Smooth muscle cell (in vitro differentiated cells): ENCODE measurements around the gene AMHR2. TPM values are rescaled to one million over a fixed set of nuclear protein-coding genes. Genes with fewer than 3 reads are reported as not detected.
"Not testable (repeated sequence)": the region's sequence is repeated elsewhere in the genome, so short reads cannot be mapped to it uniquely, and the experiment has no call there.

Source experiments
- DNase-seq: peaks from one replicate; lab custom pipeline; 2025; ENCODE audit not compliant: unreplicated experiment; lab: John Stamatoyannopoulos, UW
- H2AFZ ChIP-seq: fragments of 200-600 bp; sonication (generic); 2 replicates; pipeline ENCODE4 v1.6.0; 2016; ENCODE audit warnings: antibody characterized with exemption, low read depth, mild to moderate bottlenecking
- H3F3A ChIP-seq: fragments of 200-600 bp; sonication (generic); 2 replicates; pipeline ENCODE4 v1.6.0; 2017; ENCODE audit warnings: antibody characterized with exemption, low read depth
- H3K27ac ChIP-seq: fragments of 200-600 bp; sonication (generic); 2 replicates; pipeline ENCODE4 v1.5.1; 2016; ENCODE audit warnings: low read depth, mild to moderate bottlenecking
- H3K27me3 ChIP-seq: fragments of 200-600 bp; sonication (generic); 2 replicates; pipeline ENCODE4 v1.6.1; 2016; ENCODE audit warnings: low read depth, mild to moderate bottlenecking
- H3K36me3 ChIP-seq: fragments of 200-600 bp; sonication (generic); 2 replicates; pipeline ENCODE4 v1.5.1; 2016; ENCODE audit warnings: low read depth
- H3K4me1 ChIP-seq: fragments of 200-600 bp; sonication (generic); 2 replicates; pipeline ENCODE4 v1.5.1; 2016; ENCODE audit warnings: low read depth
- H3K4me2 ChIP-seq: fragments of 200-600 bp; sonication (generic); 2 replicates; pipeline ENCODE4 v1.6.0; 2016; ENCODE audit warnings: mild to moderate bottlenecking
- H3K4me3 ChIP-seq: fragments of 200-600 bp; sonication (generic); 2 replicates; pipeline ENCODE4 v1.5.1; 2016; ENCODE audit warnings: mild to moderate bottlenecking
- H3K79me2 ChIP-seq: fragments of 200-600 bp; sonication (generic); 2 replicates; pipeline ENCODE4 v1.6.0; 2016; ENCODE audit warnings: low read depth, mild to moderate bottlenecking
- H3K9ac ChIP-seq: fragments of 200-600 bp; sonication (generic); 2 replicates; pipeline ENCODE4 v1.6.0; 2016; ENCODE audit warnings: low read depth
- H3K9me3 ChIP-seq: fragments of 200-600 bp; sonication (generic); replicated peaks from 2 replicates; pipeline ENCODE4 v1.5.1; 2016; ENCODE audit warnings: low read depth
- H4K20me1 ChIP-seq: fragments of 200-600 bp; sonication (generic); 2 replicates; pipeline ENCODE4 v1.6.0; 2016; ENCODE audit warnings: low read depth
- WGBS: methylation state at CpG from one replicate; pipeline ENCODE4 v1.1.7; 2016; ENCODE audit warnings: low lambda C conversion rate; 5-methylcytosine and 5-hydroxymethylcytosine counted together
- polyA plus RNA-seq: library from polyadenylated mRNA; unstranded; fragments of >200 nt; fragmentation: Nextera tagmentation; extraction: Ambion mirVana; gene quantifications from 2 replicates; pipeline ENCODE4 v1.2.1, GENCODE V29; 2016
- total RNA-seq: library from RNA; depleted of rRNA; stranded (reverse); fragments of >200 nt; gene quantifications from 2 replicates; pipeline ENCODE4 v1.2.3, GENCODE V29; 2014
- TF ChIP-seq, protein P1 (sequence below): fragments of 200-600 bp; sonication (generic); IDR thresholded peaks from 2 replicates; pipeline ENCODE4 v1.5.1; 2017; ENCODE audit warnings: borderline replicate concordance, mild to moderate bottlenecking, antibody characterized with exemption; ENCODE audit not compliant: insufficient read depth, poor library complexity, severe bottlenecking

The AMHR2 gene
- total and polyA plus RNA-seq, 2 experiments from 2014 or later: 0.49 TPM; not detected in 1

DNA sequence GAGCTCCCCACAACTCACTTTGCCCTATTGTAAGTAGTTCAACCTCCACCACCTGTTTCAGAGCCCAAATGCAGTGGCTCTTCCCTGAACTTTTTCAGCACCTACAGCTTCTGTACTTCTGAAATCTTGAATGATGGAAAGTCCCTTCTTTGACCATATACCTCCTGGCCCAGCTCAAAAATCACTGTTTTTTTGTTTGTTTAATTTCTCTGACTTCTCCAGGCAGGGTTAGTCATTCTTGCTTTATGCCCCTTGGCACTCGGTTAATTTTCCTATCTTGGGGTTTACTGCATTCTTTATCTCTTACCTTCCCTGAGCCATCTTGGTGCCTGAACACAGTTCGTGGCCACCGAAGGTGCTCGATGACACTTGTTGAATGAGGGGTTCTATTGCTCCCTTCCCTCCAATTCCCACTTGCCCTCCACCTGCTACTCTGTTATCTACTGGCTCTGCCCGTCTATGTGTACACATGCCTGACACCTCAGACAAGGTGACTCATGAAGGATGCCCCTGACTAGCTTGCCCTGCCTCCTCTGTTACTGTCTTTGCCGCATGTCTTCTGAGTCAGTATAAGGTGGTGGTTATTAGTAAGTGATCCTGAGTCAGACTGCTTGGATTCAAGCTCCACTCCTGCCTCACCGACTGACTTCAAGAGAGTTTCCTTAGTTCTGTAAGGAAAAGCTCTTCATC lies 4.4 kb downstream of the AMHR2 start:
- Histone ChIP-seq H3K27ac (no peak overlapping the region), H3K9ac (no peak overlapping the region), H3F3A (no peaks in the 10 kb centered on the region), H3K4me2 (no peak overlapping the region), H3K36me3 (no peaks in the 10 kb centered on the region), H2AFZ (no peak overlapping the region), H3K9me3 (no peaks in the 10 kb centered on the region), H3K4me3 (no peak overlapping the region), H3K4me1 (peaks cover 5% of the 10 kb centered on the region), H4K20me1 (no peaks in the 10 kb centered on the region), H3K27me3 (no peaks in the 10 kb centered on the region), H3K79me2 (no peaks in the 10 kb centered on the region)
- TF ChIP-seq, protein P1, sequence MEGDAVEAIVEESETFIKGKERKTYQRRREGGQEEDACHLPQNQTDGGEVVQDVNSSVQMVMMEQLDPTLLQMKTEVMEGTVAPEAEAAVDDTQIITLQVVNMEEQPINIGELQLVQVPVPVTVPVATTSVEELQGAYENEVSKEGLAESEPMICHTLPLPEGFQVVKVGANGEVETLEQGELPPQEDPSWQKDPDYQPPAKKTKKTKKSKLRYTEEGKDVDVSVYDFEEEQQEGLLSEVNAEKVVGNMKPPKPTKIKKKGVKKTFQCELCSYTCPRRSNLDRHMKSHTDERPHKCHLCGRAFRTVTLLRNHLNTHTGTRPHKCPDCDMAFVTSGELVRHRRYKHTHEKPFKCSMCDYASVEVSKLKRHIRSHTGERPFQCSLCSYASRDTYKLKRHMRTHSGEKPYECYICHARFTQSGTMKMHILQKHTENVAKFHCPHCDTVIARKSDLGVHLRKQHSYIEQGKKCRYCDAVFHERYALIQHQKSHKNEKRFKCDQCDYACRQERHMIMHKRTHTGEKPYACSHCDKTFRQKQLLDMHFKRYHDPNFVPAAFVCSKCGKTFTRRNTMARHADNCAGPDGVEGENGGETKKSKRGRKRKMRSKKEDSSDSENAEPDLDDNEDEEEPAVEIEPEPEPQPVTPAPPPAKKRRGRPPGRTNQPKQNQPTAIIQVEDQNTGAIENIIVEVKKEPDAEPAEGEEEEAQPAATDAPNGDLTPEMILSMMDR: no peak
- DNase-seq: no peak
- 62% methylated on average over 7 of the region's 7 CpGs for WGBS

GRCh38 chr12:53428741-53429140 lies 5.1 kb downstream of the AMHR2 start:
- H3K27ac ChIP-seq: no peak overlapping the region
- peaks cover 5% of the 10 kb centered on the region for H3K4me1 ChIP-seq
- TF ChIP-seq, protein P1: no peak
- no peaks in the 10 kb centered on the region for H3K27me3 ChIP-seq
- no peak overlapping the region for H3K4me3 ChIP-seq
- no peak for DNase-seq
- no peaks in the 10 kb centered on the region for H3K9me3 ChIP-seq
- H2AFZ ChIP-seq: no peak overlapping the region
- no peak overlapping the region for H3K4me2 ChIP-seq
- H3K36me3 ChIP-seq: no peaks in the 10 kb centered on the region
- WGBS: 95% methylated on average over 7 of the region's 7 CpGs
- H3K9ac ChIP-seq: no peak overlapping the region
- no peaks in the 10 kb centered on the region for H3K79me2 ChIP-seq
- no peaks in the 10 kb centered on the region for H4K20me1 ChIP-seq
- H3F3A ChIP-seq: no peaks in the 10 kb centered on the region

- no peak overlapping the region for H3K27ac ChIP-seq
- H3K4me3 ChIP-seq: no peak overlapping the region
- no peak for DNase-seq
- TF ChIP-seq, protein P1: no peak
- H3K36me3 ChIP-seq: no peaks in the 10 kb centered on the region
- H3K4me1 ChIP-seq: no peaks in the 10 kb centered on the region
- no peak overlapping the region for H3K9ac ChIP-seq
- H3K4me2 ChIP-seq: no peak overlapping the region
- no peaks in the 10 kb centered on the region for H4K20me1 ChIP-seq
- H3K79me2 ChIP-seq: no peaks in the 10 kb centered on the region
- no peaks in the 10 kb centered on the region for H3K9me3 ChIP-seq
- 93% methylated on average over 5 of the region's 5 CpGs for WGBS
- no peaks in the 10 kb centered on the region for H3K27me3 ChIP-seq
- H2AFZ ChIP-seq: no peak overlapping the region
- no peaks in the 10 kb centered on the region for H3F3A ChIP-seq
Observed at GRCh38 chr12:53430116-53430515, 6.5 kb downstream of the AMHR2 start.

DNA sequence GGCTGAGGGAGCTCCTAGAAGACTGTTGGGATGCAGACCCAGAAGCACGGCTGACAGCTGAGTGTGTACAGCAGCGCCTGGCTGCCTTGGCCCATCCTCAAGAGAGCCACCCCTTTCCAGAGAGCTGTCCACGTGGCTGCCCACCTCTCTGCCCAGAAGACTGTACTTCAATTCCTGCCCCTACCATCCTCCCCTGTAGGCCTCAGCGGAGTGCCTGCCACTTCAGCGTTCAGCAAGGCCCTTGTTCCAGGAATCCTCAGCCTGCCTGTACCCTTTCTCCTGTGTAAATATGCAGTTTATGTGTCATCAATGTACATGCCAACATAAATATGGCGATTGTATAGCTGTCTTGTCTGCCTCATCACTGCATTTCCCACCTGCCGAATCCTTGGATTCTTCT lies 7.5 kb downstream of the AMHR2 start:
- Histone ChIP-seq H3K9ac (no peak overlapping the region), H3K4me2 (no peak overlapping the region), H3K9me3 (no peaks in the 10 kb centered on the region), H3K27me3 (no peaks in the 10 kb centered on the region), H3K4me1 (no peaks in the 10 kb centered on the region), H3K27ac (no peak overlapping the region), H3F3A (no peaks in the 10 kb centered on the region), H3K4me3 (no peak overlapping the region), H4K20me1 (no peaks in the 10 kb centered on the region), H2AFZ (no peak overlapping the region), H3K79me2 (no peaks in the 10 kb centered on the region), H3K36me3 (no peaks in the 10 kb centered on the region)
- TF ChIP-seq, protein P1: no peak
- 88% methylated on average over 7 of the region's 7 CpGs for WGBS
- DNase-seq: no peak

- not testable (repeated sequence) for H2AFZ ChIP-seq, H3K79me2 ChIP-seq, H3K9me3 ChIP-seq, H3K27ac ChIP-seq, H4K20me1 ChIP-seq, H3F3A ChIP-seq, H3K27me3 ChIP-seq, H3K4me1 ChIP-seq, H3K4me2 ChIP-seq, H3K9ac ChIP-seq, DNase-seq, H3K4me3 ChIP-seq, H3K36me3 ChIP-seq
- 96% methylated on average over 9 of the region's 9 CpGs for WGBS
Observed at GRCh38 chr12:53435326-53435725, 11.7 kb downstream of the AMHR2 start.
